LNCAP (cell line): Measurements from ENCODE around the gene CNN2.

ENCODE experiments used
- TF ChIP-seq, protein P1 (sequence below): fragments of 450-650 bp; IDR thresholded peaks from 2 replicates; pipeline ENCODE4 v1.5.1; 2017; ENCODE audit warnings: mild to moderate bottlenecking

The CNN2 gene

DNA sequence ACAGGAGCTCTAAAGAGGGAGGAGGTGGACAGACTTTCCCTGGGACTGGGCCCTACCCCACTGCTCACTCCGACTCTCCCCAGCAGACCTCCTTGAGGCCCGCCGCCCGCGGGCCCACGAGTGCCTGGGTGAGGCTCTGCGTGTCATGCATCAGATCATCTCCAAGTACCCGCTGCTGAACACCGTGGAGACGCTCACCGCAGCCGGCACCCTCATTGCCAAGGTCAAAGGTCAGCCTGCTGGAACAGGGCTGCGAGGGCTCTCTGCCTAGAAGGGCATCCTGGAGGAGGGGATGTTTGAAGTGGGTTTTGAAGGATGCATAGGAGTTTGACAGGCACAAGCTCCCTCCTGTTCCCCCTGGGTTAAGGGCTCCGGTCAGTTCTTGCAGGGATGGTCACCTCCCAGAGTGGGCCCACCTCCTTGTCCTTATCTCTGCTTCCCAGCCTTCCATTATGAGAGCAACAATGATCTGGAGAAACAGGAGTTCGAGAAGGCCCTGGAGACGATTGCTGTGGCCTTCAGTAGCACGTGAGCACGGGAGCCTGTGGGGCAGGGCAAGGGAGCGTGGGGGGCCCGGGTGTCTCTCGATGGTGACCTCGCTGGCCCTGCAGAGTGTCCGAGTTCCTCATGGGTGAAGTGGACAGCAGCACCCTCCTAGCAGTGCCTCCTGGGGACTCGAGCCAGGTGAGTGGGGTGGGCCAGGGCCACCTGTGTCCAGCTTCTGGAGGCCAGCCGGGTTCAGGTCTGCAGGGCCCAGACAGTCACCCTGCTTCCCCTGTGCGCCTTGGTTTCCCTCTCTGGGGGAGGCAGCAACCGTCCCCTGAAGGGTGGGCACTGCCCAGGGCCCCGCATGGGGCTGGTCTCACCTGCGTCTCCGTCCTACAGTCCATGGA is 46.9 kb downstream of the CNN2 start:
- TF ChIP-seq, protein P1, sequence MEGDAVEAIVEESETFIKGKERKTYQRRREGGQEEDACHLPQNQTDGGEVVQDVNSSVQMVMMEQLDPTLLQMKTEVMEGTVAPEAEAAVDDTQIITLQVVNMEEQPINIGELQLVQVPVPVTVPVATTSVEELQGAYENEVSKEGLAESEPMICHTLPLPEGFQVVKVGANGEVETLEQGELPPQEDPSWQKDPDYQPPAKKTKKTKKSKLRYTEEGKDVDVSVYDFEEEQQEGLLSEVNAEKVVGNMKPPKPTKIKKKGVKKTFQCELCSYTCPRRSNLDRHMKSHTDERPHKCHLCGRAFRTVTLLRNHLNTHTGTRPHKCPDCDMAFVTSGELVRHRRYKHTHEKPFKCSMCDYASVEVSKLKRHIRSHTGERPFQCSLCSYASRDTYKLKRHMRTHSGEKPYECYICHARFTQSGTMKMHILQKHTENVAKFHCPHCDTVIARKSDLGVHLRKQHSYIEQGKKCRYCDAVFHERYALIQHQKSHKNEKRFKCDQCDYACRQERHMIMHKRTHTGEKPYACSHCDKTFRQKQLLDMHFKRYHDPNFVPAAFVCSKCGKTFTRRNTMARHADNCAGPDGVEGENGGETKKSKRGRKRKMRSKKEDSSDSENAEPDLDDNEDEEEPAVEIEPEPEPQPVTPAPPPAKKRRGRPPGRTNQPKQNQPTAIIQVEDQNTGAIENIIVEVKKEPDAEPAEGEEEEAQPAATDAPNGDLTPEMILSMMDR: no peak

DNA sequence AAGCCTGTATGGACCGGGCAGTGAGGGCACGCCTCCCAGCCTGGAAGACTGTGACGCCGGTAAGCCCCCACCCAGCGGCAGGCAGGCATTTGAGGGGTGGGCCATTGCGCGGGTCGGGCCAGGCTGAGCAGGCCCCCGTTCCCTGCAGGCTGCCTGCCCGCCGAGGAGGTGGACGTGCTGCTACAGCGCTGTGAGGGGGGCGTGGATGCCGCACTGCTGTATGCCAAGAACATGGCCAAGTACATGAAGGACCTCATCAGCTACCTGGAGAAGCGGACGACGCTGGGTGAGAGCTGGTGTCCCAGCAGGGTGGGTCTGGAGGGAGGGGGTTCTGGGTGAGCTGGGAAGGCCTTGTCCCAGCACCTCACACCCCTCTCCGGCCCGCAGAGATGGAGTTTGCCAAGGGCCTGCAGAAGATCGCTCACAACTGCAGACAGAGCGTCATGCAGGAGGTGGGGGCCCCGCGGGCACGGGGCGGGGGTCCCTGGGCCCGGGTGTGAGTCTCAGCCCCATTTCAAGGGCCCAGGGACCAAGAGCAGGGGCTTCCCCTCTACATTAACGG is 47.6 kb downstream of the CNN2 start:
- TF ChIP-seq, protein P1: no peak

DNA sequence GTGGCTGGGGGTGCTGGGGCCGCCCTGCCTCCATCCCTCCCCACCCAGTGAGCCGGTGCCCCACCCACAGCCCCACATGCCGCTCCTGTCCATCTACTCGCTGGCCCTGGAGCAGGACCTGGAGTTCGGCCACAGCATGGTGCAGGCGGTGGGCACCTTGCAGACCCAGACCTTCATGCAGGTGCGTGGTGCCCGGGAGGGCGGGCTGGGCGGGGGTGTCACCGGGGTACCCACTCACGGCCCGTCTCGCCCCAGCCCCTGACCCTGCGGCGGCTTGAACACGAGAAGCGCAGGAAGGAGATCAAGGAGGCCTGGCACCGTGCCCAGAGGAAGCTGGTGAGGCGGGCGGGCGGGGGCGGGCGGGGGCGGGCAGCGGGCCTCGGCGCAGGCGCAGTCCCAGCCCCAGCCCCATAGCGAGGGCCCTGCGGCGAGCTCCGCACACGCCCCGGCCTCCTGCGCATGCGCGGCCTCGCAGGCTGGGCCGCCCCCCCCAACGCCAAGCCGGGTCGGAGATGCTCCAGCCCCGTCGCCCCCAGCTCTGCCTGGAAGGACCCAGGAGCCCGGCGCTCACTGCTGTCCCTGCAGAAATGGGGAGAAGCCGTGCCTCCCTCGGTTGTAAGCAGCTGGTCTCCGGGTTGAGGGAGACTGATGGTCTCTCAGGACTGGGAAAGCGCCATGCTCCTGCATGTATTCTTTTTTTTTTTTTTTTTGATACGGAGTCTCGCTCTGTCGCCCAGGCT is 48.3 kb downstream of the CNN2 start:
- TF ChIP-seq, protein P1: no peak

DNA sequence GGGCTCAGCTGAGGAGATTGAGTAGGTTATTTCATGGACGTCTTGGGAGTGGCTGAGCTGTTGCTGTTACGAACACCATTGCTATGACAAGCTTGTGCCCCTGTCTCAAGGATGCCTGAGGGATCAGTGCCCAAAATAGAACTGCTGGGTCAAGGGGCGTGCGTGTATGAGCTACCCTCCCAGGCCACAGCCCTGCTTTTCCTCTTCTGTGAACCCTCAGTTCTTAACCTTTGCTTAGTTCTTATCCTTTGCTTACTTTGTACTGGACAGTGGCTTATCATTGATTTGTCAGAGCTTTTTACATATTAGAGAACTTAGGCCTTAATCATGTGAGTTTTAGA is 49.6 kb downstream of the CNN2 start:
- TF ChIP-seq, protein P1: no peak

DNA sequence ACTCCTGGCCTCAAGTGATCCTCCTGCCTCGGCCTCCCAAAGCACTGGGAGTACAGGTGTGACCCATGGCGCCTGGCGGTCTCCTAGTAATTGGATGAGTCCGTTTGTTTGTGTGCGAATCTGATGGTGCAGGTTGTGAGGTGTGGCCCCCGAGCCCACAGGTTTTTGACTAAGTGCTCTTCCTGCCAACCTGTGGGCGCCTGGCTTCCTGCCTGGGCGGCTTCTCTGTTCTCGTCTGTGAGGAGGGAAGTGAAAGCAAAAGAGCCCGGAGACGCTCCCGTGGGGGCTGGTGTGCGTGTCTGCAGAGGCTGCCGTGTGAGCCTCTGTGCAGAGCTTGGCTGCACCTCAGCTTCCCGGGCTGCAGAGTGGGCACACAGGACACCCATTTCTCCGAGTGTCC is 50.5 kb downstream of the CNN2 start:
- TF ChIP-seq, protein P1: no peak

DNA sequence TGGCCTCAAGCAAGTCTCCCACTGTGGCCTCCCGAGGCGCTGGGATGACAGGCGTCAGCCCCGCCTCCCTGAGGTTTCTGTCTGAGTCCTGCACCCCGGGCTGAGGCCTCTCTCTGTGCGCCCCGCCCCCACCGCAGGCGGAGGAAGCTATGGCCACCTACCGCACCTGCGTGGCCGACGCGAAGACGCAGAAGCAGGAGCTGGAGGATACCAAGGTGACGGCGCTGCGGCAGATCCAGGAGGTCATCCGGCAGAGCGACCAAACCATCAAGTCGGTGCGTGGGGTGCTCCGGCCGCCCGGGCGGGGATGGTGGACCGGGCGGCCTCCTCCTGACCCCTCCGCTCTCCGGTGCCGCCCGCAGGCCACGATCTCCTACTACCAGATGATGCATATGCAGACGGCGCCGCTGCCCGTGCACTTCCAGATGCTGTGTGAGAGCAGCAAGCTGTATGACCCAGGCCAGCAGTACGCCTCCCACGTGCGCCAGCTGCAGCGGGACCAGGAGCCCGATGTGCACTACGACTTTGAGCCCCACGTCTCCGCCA is 53.2 kb downstream of the CNN2 start:
- TF ChIP-seq, protein P1: no peak

DNA sequence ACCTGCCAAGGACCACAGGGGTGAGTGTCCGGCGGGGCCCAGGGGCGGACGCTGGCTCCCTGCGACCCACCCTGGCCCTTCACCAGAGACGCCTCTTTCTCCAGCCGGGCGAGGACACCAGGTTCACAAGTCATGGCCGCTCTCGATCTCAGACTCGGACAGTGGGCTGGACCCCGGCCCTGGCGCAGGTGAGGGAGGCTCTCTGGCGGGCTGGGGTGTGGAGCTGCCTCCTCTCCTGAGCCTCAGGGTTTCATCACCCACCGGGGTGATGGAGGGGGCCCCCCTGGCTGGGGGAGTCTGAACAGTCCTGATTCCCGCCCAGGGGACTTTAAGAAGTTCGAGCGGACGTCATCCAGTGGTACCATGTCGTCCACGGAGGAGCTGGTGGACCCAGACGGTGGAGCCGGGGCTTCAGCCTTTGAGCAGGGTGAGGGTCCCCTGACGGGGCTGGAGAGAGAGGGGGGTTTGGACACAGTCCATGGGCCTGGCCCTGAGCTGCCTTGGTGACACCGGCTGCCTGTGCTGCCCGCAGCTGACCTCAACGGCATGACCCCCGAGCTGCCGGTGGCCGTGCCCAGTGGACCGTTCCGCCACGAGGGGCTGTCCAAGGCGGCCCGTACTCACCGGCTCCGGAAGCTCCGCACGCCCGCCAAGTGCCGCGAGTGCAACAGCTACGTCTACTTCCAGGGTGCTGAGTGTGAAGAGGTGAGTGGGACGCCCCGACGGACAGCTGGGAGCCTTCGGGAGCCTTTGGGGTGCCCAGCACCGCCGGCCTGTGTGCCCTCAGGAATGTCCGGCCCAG is 54.2 kb downstream of the CNN2 start:
- TF ChIP-seq, protein P1: no peak
